ENCODE results near the gene NXPE3. TPM values are rescaled to one million over a fixed set of nuclear protein-coding genes. Genes with fewer than 3 reads are reported as not detected.

NXPE3 gene
- total RNA-seq, 1 donor from 2014 or later: 9.4 TPM

DNA sequence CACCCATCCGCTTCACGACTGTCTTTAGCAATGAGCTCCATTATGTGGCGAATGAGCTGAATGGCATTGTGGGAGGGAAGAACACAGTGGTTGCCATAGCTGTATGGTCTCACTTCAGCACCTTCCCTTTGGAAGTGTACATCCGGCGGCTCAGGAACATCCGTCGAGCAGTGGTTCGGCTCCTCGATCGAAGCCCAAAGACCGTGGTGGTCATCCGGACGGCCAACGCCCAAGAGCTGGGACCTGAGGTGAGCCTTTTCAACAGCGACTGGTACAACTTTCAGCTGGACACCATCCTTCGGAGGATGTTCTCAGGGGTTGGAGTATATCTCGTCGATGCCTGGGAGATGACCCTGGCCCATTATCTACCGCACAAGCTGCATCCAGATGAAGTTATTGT lies 42.5 kb downstream of the NXPE3 start:
- Histone ChIP-seq H3K9ac (no peak overlapping the region), H3K4me2 (no peak overlapping the region), H3K27me3 (no peaks in the 10 kb centered on the region), H3K79me2 (ENCODE audit: low read depth) (no peaks in the 10 kb centered on the region), H3K36me3 (no peaks in the 10 kb centered on the region), H3K27ac (no peak overlapping the region), H3K4me3 (no peak overlapping the region), H3F3A (ENCODE audit: low read depth) (peaks cover 3% of the 10 kb centered on the region), H2AFZ (replicated peaks) (no peak overlapping the region), H4K20me1 (ENCODE audit: low read depth) (no peaks in the 10 kb centered on the region), H3K4me1 (no peaks in the 10 kb centered on the region), H3K9me3 (ENCODE audit: low read depth) (no peaks in the 10 kb centered on the region)
- Mint-ChIP-seq H3K27me3 (ENCODE audit: insufficient read depth, low read depth) (no peaks in the 10 kb centered on the region), H3K4me1 (peaks cover 2% of the 10 kb centered on the region), H3K4me3 (no peak overlapping the region), H3K9me3 (no peaks in the 10 kb centered on the region), H3K36me3 (peaks cover 9% of the 10 kb centered on the region), H3K27ac (no peak overlapping the region)
- DNase-seq (ENCODE audit: low spot score): no peak
- TF ChIP-seq EZH2 (IDR thresholded peaks at IDR 0.05): no peak
- TF ChIP-seq EZH2phosphoT487 (IDR thresholded peaks at IDR 0.05): no peak
- TF ChIP-seq, protein P1, sequence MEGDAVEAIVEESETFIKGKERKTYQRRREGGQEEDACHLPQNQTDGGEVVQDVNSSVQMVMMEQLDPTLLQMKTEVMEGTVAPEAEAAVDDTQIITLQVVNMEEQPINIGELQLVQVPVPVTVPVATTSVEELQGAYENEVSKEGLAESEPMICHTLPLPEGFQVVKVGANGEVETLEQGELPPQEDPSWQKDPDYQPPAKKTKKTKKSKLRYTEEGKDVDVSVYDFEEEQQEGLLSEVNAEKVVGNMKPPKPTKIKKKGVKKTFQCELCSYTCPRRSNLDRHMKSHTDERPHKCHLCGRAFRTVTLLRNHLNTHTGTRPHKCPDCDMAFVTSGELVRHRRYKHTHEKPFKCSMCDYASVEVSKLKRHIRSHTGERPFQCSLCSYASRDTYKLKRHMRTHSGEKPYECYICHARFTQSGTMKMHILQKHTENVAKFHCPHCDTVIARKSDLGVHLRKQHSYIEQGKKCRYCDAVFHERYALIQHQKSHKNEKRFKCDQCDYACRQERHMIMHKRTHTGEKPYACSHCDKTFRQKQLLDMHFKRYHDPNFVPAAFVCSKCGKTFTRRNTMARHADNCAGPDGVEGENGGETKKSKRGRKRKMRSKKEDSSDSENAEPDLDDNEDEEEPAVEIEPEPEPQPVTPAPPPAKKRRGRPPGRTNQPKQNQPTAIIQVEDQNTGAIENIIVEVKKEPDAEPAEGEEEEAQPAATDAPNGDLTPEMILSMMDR (IDR thresholded peaks at IDR 0.05): no peak

DNA sequence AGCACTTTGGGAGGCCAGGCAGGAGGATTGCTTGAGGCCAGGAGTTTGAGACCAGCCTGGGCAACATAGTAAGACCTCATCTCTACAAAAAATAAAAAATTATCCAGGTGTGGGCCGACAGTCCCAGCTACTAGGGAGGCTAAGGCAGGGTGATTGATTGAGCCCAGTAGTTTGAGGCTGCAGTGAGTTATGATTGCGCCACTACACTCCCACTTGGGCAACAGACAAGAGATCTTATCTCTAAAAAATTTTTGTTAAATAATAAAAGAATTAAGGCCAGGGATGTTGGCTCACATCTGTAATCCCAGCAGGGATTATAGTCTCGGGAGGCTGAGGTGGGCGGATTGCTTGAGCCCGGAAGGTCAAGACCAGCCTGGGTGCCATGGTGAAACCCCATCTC lies 44.5 kb downstream of the NXPE3 start:
- Histone ChIP-seq H3K4me3 (no peak overlapping the region), H2AFZ (replicated peaks) (no peak overlapping the region), H3K9ac (no peak overlapping the region), H3K4me1 (peaks cover 9% of the 10 kb centered on the region), H3K36me3 (no peaks in the 10 kb centered on the region), H3K27me3 (no peaks in the 10 kb centered on the region), H4K20me1 (ENCODE audit: low read depth) (no peaks in the 10 kb centered on the region), H3K9me3 (ENCODE audit: low read depth) (no peaks in the 10 kb centered on the region), H3K79me2 (ENCODE audit: low read depth) (no peaks in the 10 kb centered on the region), H3K4me2 (no peak overlapping the region), H3F3A (ENCODE audit: low read depth) (peaks cover 5% of the 10 kb centered on the region), H3K27ac (no peak overlapping the region)
- Mint-ChIP-seq H3K4me1 (peaks cover 12% of the 10 kb centered on the region), H3K4me3 (no peak overlapping the region), H3K36me3 (peaks cover 9% of the 10 kb centered on the region), H3K27ac (no peak overlapping the region), H3K9me3 (no peaks in the 10 kb centered on the region), H3K27me3 (ENCODE audit: insufficient read depth, low read depth) (no peaks in the 10 kb centered on the region)
- no peak for TF ChIP-seq EZH2 (IDR thresholded peaks at IDR 0.05)
- TF ChIP-seq, protein P1 (IDR thresholded peaks at IDR 0.05): no peak
- no peak for TF ChIP-seq EZH2phosphoT487 (IDR thresholded peaks at IDR 0.05)
- no peak for DNase-seq (ENCODE audit: low spot score)

DNA sequence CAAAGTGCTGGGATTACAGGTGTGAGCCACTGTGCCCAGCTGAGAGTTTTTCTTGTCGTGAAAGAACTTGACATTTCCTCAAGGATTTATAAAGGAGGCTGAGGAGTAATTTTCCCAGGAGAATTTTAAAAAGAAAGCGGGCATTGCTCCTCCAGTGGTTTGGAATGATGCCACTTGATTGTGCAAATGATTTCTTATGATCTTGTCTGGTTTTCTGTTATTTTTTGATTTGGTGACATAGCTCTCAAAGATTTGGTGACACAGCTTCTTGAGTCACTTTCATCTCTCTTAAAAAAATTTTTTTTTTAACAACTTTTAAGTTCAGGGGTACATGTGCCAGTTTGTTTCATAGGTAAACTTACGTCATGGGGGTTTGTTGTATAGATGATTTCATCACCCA lies 45.7 kb downstream of the NXPE3 start:
- no peaks in the 10 kb centered on the region for H3K9me3 ChIP-seq (ENCODE audit: low read depth)
- H3K36me3 ChIP-seq: no peaks in the 10 kb centered on the region
- H3K27me3 ChIP-seq: no peaks in the 10 kb centered on the region
- no peaks in the 10 kb centered on the region for H4K20me1 ChIP-seq (ENCODE audit: low read depth)
- H3K79me2 ChIP-seq (ENCODE audit: low read depth): no peaks in the 10 kb centered on the region
- TF ChIP-seq, protein P1 (IDR thresholded peaks at IDR 0.05): no peak
- TF ChIP-seq EZH2phosphoT487 (IDR thresholded peaks at IDR 0.05) (no peak), EZH2 (IDR thresholded peaks at IDR 0.05) (no peak)
- no peak overlapping the region for H3K4me3 Mint-ChIP-seq
- H3K4me3 ChIP-seq: no peak overlapping the region
- no peak overlapping the region for H3K27ac Mint-ChIP-seq
- peaks cover 5% of the 10 kb centered on the region for H3F3A ChIP-seq (ENCODE audit: low read depth)
- H3K27ac ChIP-seq: no peak overlapping the region
- peaks cover 23% of the 10 kb centered on the region for H3K4me1 Mint-ChIP-seq
- no peaks in the 10 kb centered on the region for H3K27me3 Mint-ChIP-seq (ENCODE audit: insufficient read depth, low read depth)
- peaks cover 19% of the 10 kb centered on the region for H3K4me1 ChIP-seq
- no peak overlapping the region for H3K4me2 ChIP-seq
- H2AFZ ChIP-seq (replicated peaks): no peak overlapping the region
- no peaks in the 10 kb centered on the region for H3K9me3 Mint-ChIP-seq
- H3K36me3 Mint-ChIP-seq: peaks cover 6% of the 10 kb centered on the region
- no peak overlapping the region for H3K9ac ChIP-seq
- no peak for DNase-seq (ENCODE audit: low spot score)

All from neural progenitor cell (in vitro differentiated cells).